ENCODE data around the gene RHBDD2.

GRCh38 chr7:75931680-75932079 is 52.8 kb downstream of the RHBDD2 start:
- TF ChIP-seq POLR2A (IDR thresholded peaks at IDR 0.05), result no peak
- no peak for TF ChIP-seq CTCF (IDR thresholded peaks at IDR 0.05)
- TF ChIP-seq POLR2AphosphoS5 (IDR thresholded peaks at IDR 0.05), result no peak

Measured in gastroesophageal sphincter (tissue), 3 donors.